ENCODE measurements around the gene GJB2.

DNA sequence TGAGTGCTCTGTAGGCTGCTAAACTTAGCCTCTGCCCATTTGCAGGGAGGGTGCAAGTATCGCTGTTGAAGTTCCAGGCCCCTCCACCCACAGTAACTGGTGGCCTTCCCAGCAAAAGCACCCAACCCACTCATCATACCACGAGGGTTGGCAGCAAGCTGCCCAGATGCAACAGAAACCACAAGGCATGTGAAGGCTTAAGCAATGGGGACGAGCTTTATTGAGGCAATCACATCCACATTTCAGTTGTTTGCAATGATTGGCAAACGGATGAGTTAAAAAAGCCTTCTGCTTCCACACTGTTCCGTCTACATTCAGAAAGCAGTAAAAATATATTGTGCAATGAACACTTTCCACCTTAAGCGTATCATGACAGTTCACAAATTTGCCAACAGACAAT is 29.0 kb upstream of the GJB2 start:
- no peak for TF ChIP-seq POLR2A (IDR thresholded peaks at IDR 0.05; ENCODE audit: extremely low read depth, insufficient read length)
- TF ChIP-seq, protein P1, sequence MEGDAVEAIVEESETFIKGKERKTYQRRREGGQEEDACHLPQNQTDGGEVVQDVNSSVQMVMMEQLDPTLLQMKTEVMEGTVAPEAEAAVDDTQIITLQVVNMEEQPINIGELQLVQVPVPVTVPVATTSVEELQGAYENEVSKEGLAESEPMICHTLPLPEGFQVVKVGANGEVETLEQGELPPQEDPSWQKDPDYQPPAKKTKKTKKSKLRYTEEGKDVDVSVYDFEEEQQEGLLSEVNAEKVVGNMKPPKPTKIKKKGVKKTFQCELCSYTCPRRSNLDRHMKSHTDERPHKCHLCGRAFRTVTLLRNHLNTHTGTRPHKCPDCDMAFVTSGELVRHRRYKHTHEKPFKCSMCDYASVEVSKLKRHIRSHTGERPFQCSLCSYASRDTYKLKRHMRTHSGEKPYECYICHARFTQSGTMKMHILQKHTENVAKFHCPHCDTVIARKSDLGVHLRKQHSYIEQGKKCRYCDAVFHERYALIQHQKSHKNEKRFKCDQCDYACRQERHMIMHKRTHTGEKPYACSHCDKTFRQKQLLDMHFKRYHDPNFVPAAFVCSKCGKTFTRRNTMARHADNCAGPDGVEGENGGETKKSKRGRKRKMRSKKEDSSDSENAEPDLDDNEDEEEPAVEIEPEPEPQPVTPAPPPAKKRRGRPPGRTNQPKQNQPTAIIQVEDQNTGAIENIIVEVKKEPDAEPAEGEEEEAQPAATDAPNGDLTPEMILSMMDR (IDR thresholded peaks at IDR 0.05; ENCODE audit: low read depth, low read length), result no peak
- TF ChIP-seq, protein P2, sequence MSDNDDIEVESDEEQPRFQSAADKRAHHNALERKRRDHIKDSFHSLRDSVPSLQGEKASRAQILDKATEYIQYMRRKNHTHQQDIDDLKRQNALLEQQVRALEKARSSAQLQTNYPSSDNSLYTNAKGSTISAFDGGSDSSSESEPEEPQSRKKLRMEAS (IDR thresholded peaks at IDR 0.05; ENCODE audit: low read depth, low read length), result peak; percentile 93

Data from NB4 (cell line).